ENCODE results near the gene KANK4. TPM values are rescaled to one million over a fixed set of nuclear protein-coding genes. Genes with fewer than 3 reads are reported as not detected.

Gene KANK4
- total and polyA plus RNA-seq, 12 donors: 0.04 to 0.61 (median 0.19) TPM

- DNase-seq: no peak
Measured at GRCh38 chr1:62198781-62199125, 120.5 kb downstream of the KANK4 start.

DNA sequence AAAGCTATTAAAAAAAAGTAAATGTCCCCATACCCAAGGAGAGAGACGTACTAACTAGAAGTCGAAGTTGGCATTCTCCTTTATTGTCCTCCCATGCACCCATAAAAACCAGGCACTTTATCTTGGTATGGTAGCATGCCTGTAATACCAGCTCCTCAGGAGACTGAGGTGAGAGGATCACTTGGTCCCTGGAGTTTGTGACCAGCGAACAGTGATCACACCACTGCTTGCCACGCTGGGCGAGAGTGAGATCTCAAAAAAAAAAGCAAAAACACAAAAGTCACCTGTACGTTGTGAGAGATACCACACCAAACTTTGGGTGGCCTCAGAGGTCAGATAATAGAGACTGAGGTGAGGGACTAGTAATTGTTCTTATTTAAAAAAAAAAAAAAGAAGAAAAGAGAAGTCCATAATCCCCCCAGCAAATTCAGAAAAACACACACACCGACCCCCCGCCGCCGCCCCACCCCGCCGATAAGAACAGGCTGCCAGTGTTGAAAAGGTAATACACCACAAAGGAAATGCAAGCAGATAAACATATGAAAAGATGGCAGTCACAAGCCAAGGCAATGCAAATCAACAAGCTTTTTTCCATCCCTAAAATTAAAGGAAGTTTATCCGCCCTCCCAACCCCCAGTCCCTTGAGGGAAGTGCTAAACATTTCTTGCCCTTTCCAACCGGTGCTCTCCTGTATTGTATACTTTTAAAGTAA is 121.0 kb downstream of the KANK4 start:
- peaks cover 0 to 20% (median 0%) of the 10 kb centered on the region in 9 donors for H3K4me1 ChIP-seq
- no peak overlapping the region for H3K4me3 ChIP-seq
- intact Hi-C loops (cut with DNase I): no loop called here
- no peak for TF ChIP-seq CTCF (IDR thresholded peaks at IDR 0.05)
- H3K36me3 ChIP-seq: no peaks in the 10 kb centered on the region
- H3K27ac ChIP-seq: no peak overlapping the region
- H3K27me3 ChIP-seq: peaks cover 11 to 48% (median 41%) of the 10 kb centered on the region in 7 donors
- no peak for DNase-seq
- peak in 1 of 8 donors; percentile 28 for ATAC-seq
- H3K9me3 ChIP-seq: no peaks in the 10 kb centered on the region
- WGBS, 2 donors: 38 to 45% methylated on average over 14 of the region's 14 CpGs

More at GRCh38 chr1:62198781-62199125, 120.5 kb downstream of the KANK4 start:
- TF ChIP-seq CTCF (IDR thresholded peaks at IDR 0.05): no peak
- Histone ChIP-seq H3K4me1 (peaks cover 0 to 20% (median 0%) of the 10 kb centered on the region in 9 donors), H3K9me3 (no peaks in the 10 kb centered on the region), H3K4me3 (no peak overlapping the region), H3K27me3 (peaks cover 11 to 46% (median 39%) of the 10 kb centered on the region in 7 donors), H3K27ac (no peak overlapping the region), H3K36me3 (no peaks in the 10 kb centered on the region)
- intact Hi-C loops (cut with DNase I): no loop called here
- WGBS, 2 donors: 10 to 12% methylated on average over 3 of the region's 3 CpGs
- peak in 1 of 8 donors; percentile 47 for ATAC-seq

DNA sequence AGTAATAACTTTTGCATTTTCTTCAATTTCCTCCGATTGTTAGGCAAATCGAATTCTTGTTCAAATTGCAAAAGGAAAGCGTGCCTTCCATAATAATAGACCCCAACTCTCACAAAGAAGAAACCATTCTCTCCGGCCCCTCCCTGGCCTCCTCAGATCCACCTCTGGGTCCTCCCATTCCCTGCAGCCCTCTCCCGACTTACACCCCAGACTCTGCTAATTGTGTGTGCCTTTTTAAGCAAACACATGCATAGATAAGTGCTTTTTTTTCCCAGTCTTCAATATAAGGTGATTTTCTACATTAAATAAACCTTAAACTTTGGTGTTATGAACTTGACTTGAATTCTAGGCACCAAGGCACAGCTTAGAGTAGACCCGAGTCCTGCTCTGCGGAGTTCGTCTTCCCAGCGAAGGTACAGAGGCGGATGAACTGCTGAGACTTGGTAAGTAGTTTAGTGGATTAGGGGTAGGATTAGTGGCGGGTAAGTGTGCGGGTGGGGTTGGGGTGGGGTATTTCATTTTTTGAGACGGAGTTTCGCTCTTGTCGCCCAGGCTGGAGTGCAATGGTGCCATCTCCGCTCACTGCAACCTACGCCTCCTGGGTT is 123.0 kb downstream of the KANK4 start:
- Histone ChIP-seq H3K36me3 (no peaks in the 10 kb centered on the region), H3K4me3 (no peak overlapping the region), H3K27me3 (peaks cover 11 to 48% (median 41%) of the 10 kb centered on the region in 7 donors), H3K27ac (no peak overlapping the region), H3K4me1 (peaks cover 0 to 20% (median 0%) of the 10 kb centered on the region in 9 donors), H3K9me3 (no peaks in the 10 kb centered on the region)
- WGBS, 2 donors: 73 to 75% methylated on average over 17 of the region's 17 CpGs
- DNase-seq (no peak), ATAC-seq (no peak)
- no peak for TF ChIP-seq CTCF (IDR thresholded peaks at IDR 0.05)
- intact Hi-C loops (cut with DNase I): no loop called here

DNA sequence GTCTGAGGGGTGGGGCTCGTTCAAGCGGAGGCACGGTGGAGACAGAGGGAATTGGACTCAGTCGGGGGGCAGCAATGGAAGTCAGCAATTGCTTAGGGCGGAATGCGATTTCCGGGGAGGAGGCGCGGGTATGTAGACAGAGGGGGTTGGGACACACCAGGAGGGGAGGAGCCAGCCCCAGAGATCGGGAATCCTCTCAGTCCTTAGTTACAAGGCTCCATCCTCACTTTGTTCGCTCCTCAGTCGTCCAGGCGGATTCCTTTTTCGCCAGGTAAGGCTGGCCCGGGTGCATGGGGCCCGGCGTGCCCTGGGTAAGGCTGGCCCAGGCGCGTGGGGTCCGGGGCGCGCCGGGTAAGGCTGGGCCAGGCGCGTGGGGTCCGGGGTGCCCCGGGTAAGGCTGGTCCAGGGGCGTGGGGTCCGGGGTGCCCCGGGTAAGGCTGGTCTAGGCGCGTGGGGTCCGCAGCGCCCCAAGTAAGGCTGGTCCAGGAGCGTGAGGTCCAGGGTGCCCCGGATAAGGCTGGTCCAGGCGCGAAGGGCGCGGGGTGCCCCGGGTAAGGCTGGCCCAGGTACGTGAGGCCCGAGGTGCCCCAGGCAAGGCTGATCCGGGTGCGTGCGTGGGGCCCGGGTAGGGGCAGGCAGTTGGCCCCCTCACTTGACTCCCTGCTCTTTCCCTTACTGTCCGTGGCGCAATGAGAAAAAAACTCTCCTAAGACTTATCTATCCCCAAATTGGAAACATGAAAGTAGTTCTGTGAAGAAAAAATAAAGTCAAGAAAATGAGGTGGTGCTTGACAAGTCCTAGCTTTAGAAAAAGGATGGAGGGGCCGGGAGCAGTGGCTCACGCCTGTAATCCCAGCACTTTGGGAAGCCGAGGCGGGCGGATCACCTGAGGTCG is 124.3 kb downstream of the KANK4 start, which contains the start of gene L1TD1:
Gene L1TD1 (plus strand): TSS at position 199 of the 894 bp plus-strand sequence. CDS start 11,780 bp downstream, outside the sequence.
- Histone ChIP-seq H3K36me3 (no peaks in the 10 kb centered on the region), H3K4me3 (peak within 1 kb of the TSS in 1 of 10 donors; percentile 28), H3K27ac (no peak within 1 kb of the TSS), H3K27me3 (peaks cover 11 to 48% (median 41%) of the 10 kb centered on the region in 7 donors), H3K9me3 (no peaks in the 10 kb centered on the region), H3K4me1 (peaks cover 0 to 20% (median 0%) of the 10 kb centered on the region in 9 donors)
- WGBS, 2 donors: 8 to 16% methylated on average over 55 of the region's 55 CpGs
- ATAC-seq: peak in 2 of 8 donors; percentile 41 to 47
- TF ChIP-seq CTCF (IDR thresholded peaks at IDR 0.05): no peak
- intact Hi-C loops (cut with DNase I): no loop called here
- no peak for DNase-seq
